ENCODE data around the gene NMT1.

NMT1 gene

GRCh38 chr17:45048795-45049563, 12.1 kb upstream of the NMT1 start:
- TF ChIP-seq GATA3 (IDR thresholded peaks at IDR 0.05; ENCODE audit: low read depth, low read length): no peak
- TF ChIP-seq GATA2 (IDR thresholded peaks at IDR 0.05; ENCODE audit: low read depth, low read length): no peak

- TF ChIP-seq GATA2 (IDR thresholded peaks at IDR 0.05; ENCODE audit: low read depth, low read length) (no peak), GATA3 (IDR thresholded peaks at IDR 0.05; ENCODE audit: low read depth, low read length) (no peak)
These were observed 10.5 kb upstream of the NMT1 start for GRCh38 chr17:45050481-45051059.

- no peak for TF ChIP-seq GATA3 (IDR thresholded peaks at IDR 0.05; ENCODE audit: low read depth, low read length)
- TF ChIP-seq GATA2 (IDR thresholded peaks at IDR 0.05; ENCODE audit: low read depth, low read length): no peak
These were observed 9.9 kb upstream of the NMT1 start, which contains the start of gene DCAKD for GRCh38 chr17:45051060-45051719. DCAKD (minus strand) TSS chr17:45051632; CDS start chr17:45034885, 16,747 bp downstream.

GRCh38 chr17:45052052-45052772, 8.9 kb upstream of the NMT1 start:
- no peak for TF ChIP-seq GATA3 (IDR thresholded peaks at IDR 0.05; ENCODE audit: low read depth, low read length)
- no peak for TF ChIP-seq GATA2 (IDR thresholded peaks at IDR 0.05; ENCODE audit: low read depth, low read length)

GRCh38 chr17:45060382-45060796, 728 bp upstream of the NMT1 start:
- TF ChIP-seq GATA3 (IDR thresholded peaks at IDR 0.05; ENCODE audit: low read depth, low read length): no peak
- TF ChIP-seq GATA2 (IDR thresholded peaks at IDR 0.05; ENCODE audit: low read depth, low read length): no peak

- no peak for TF ChIP-seq GATA3 (IDR thresholded peaks at IDR 0.05; ENCODE audit: low read depth, low read length)
- no peak for TF ChIP-seq GATA2 (IDR thresholded peaks at IDR 0.05; ENCODE audit: low read depth, low read length)
These were observed 589 bp downstream of the NMT1 start for GRCh38 chr17:45061606-45062205.

GRCh38 chr17:45063198-45063597, 2.1 kb downstream of the NMT1 start:
- no peak for TF ChIP-seq GATA3 (IDR thresholded peaks at IDR 0.05; ENCODE audit: low read depth, low read length)
- TF ChIP-seq GATA2 (IDR thresholded peaks at IDR 0.05; ENCODE audit: low read depth, low read length): no peak

- TF ChIP-seq GATA3 (IDR thresholded peaks at IDR 0.05; ENCODE audit: low read depth, low read length) (no peak), GATA2 (IDR thresholded peaks at IDR 0.05; ENCODE audit: low read depth, low read length) (no peak)
These were observed 6.5 kb downstream of the NMT1 start for GRCh38 chr17:45067637-45068036.

GRCh38 chr17:45070001-45070400, 8.9 kb downstream of the NMT1 start:
- TF ChIP-seq GATA3 (IDR thresholded peaks at IDR 0.05; ENCODE audit: low read depth, low read length) (no peak), GATA2 (IDR thresholded peaks at IDR 0.05; ENCODE audit: low read depth, low read length) (no peak)

- TF ChIP-seq GATA3 (IDR thresholded peaks at IDR 0.05; ENCODE audit: low read depth, low read length): no peak
- TF ChIP-seq GATA2 (IDR thresholded peaks at IDR 0.05; ENCODE audit: low read depth, low read length): no peak
These were observed 9.7 kb downstream of the NMT1 start for GRCh38 chr17:45070809-45071208.

- TF ChIP-seq GATA2 (IDR thresholded peaks at IDR 0.05; ENCODE audit: low read depth, low read length) (no peak), GATA3 (IDR thresholded peaks at IDR 0.05; ENCODE audit: low read depth, low read length) (no peak)
These were observed 12.4 kb downstream of the NMT1 start for GRCh38 chr17:45073414-45074070.

GRCh38 chr17:45077643-45078042, 16.5 kb downstream of the NMT1 start:
- TF ChIP-seq GATA2 (IDR thresholded peaks at IDR 0.05; ENCODE audit: low read depth, low read length): no peak
- TF ChIP-seq GATA3 (IDR thresholded peaks at IDR 0.05; ENCODE audit: low read depth, low read length): no peak

- TF ChIP-seq GATA2 (IDR thresholded peaks at IDR 0.05; ENCODE audit: low read depth, low read length) (no peak), GATA3 (IDR thresholded peaks at IDR 0.05; ENCODE audit: low read depth, low read length) (no peak)
These were observed 20.1 kb downstream of the NMT1 start for GRCh38 chr17:45081047-45081703.

Data from SH-SY5Y (cell line).